ENCODE measurements around the gene UBXN1. TPM values are rescaled to one million over a fixed set of nuclear protein-coding genes. Genes with fewer than 3 reads are reported as not detected.
A peak's percentile ranks its signal among the peaks of the same experiment; 100 is the strongest.

UBXN1 gene, protein sequence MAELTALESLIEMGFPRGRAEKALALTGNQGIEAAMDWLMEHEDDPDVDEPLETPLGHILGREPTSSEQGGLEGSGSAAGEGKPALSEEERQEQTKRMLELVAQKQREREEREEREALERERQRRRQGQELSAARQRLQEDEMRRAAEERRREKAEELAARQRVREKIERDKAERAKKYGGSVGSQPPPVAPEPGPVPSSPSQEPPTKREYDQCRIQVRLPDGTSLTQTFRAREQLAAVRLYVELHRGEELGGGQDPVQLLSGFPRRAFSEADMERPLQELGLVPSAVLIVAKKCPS
- 100 to 1,000 TPM; 194 to 275 (median 235) TPM for total RNA-seq

DNA sequence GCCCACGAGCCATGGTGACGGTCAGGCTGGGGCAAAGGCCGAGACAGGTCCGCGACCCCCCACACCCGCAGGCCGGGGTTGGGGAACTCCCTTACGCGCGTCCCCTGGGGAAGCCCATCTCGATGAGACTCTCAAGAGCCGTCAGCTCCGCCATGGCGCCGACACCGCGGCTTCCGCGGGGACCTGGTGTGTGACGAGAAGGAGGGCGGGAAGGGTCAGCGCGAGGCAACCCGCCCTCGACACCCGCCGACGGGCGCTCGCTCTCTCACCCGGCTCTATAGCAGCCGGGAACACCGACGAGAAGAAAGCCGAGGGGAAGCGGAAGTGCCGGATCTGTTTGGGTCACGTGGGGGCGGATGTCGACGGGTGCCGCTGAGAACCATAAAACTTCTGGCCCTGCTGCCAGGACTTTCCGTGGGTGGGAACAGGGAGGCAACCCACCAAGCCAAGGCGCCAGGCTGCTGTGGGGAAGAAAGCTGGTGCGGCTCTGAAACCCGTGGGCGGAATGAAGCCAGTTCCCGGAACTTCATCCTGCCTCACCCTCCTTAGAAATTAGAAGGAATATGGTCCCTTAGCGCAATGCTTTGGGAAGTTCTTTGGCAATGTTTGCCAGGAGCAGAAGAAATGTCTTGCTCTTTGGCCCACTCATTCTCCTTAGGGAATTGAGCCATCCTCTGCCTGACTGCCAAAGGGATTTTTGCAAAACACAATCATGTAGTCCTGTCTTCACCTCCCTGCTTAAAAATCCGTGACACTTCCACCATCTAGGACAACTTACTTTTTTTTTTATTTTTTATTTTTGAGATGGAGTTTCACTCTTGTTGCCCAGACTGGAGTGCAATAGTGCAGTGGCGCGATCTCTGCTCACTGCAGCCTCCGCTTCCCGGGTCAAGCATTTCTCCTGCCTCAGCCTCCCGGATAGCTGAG is at the start of gene UBXN1:
UBXN1 (minus strand) TSS at position 304 of the 927 bp plus-strand sequence; CDS start at position 154, 150 bp downstream.
- intact Hi-C loops (cut with DNase I; ENCODE audit: low total_unique reads), result no loop called here
- WGBS, 2 donors, result 9 to 13% methylated on average over 18 to 35 of the region's 55 CpGs
- H3K4me3 ChIP-seq (ENCODE audit: low read depth, poor library complexity, severe bottlenecking), result peak within 1 kb of the TSS; percentile 78
- peak; percentile 92 to 98 for DNase-seq (ENCODE audit: low spot score in 2 of 2)
- no peak for TF ChIP-seq POLR2A (IDR thresholded peaks at IDR 0.05)
- TF ChIP-seq, protein P1, sequence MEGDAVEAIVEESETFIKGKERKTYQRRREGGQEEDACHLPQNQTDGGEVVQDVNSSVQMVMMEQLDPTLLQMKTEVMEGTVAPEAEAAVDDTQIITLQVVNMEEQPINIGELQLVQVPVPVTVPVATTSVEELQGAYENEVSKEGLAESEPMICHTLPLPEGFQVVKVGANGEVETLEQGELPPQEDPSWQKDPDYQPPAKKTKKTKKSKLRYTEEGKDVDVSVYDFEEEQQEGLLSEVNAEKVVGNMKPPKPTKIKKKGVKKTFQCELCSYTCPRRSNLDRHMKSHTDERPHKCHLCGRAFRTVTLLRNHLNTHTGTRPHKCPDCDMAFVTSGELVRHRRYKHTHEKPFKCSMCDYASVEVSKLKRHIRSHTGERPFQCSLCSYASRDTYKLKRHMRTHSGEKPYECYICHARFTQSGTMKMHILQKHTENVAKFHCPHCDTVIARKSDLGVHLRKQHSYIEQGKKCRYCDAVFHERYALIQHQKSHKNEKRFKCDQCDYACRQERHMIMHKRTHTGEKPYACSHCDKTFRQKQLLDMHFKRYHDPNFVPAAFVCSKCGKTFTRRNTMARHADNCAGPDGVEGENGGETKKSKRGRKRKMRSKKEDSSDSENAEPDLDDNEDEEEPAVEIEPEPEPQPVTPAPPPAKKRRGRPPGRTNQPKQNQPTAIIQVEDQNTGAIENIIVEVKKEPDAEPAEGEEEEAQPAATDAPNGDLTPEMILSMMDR (IDR thresholded peaks at IDR 0.05), result no peak

DNA sequence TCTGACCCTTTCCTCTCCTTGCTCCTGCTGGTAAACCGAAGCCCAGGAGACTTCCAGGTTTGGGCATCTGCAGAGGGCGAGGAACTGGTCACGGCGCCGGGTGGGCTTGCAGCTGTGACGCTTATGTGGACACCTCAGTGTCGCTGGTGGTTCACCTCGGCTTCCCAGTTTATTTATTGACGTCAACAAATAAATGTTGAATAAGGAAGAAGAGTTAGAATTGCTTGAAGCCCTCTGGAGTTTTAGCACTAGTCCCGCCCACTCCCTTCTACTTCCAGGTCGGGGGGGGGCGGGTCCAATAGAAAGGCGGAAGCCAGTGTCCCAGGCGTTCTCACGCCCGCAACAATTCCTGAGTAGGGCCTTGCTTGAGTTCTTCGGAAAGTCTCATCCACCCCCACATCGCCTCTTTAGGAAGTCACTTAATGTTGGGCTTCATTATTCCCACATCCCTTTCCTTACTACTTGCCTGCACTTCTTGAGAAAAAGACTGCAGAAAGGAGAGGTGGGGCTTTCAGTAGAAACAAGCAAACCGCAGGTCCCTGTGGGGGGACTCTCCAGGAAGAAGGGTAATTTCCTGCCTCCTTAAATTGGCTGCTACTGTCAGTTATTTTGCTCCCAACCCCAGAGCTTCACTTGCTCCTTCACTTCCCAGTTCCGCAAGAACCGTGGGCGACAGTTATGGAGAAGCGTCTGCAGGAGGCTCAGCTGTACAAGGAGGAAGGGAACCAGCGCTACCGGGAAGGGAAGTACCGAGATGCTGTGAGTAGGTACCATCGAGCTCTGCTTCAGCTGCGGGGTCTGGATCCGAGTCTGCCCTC is 49.5 kb upstream of the UBXN1 start, which contains the start of gene TTC9C:
TTC9C (plus strand) TSS at position 316 of the 818 bp plus-strand sequence; CDS start at position 679, 363 bp downstream.
- peak within 1 kb of the TSS; percentile 88 for H3K4me3 ChIP-seq (ENCODE audit: low read depth, poor library complexity, severe bottlenecking)
- WGBS, 2 donors, result 0% methylated on average over 29 of the region's 29 CpGs
- TF ChIP-seq, protein P1 (IDR thresholded peaks at IDR 0.05), result no peak
- TF ChIP-seq POLR2A (IDR thresholded peaks at IDR 0.05), result peak in 1 of 2 donors; percentile 68
- intact Hi-C loops (cut with DNase I; ENCODE audit: low total_unique reads), result no loop called here
- DNase-seq (ENCODE audit: low spot score in 2 of 2), result peak; percentile 92 to 97

DNA sequence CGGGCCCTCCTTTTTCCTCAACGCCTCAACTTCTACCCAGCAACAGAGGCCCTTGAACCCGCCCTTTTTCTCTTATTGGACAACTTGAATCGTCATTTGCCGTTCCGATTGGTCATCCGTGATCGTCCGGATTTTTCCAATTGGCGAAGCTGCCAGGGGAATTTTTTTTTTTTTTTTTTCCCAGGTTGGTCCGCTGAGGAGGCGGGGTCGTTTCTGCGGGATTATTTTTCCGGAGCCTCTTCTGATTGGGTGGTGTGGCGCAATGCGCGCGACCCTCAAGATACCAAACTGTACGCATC is 48.9 kb upstream of the UBXN1 start:
- H3K4me3 ChIP-seq (ENCODE audit: low read depth, poor library complexity, severe bottlenecking), result peak overlapping the region; percentile 76
- peak; percentile 93 to 95 for DNase-seq (ENCODE audit: low spot score in 2 of 2)
- intact Hi-C loops (cut with DNase I; ENCODE audit: low total_unique reads), result no loop called here
- no peak for TF ChIP-seq POLR2A (IDR thresholded peaks at IDR 0.05)
- TF ChIP-seq, protein P1 (IDR thresholded peaks at IDR 0.05), result no peak
- WGBS, 2 donors, result 0% methylated on average over 20 of the region's 20 CpGs

DNA sequence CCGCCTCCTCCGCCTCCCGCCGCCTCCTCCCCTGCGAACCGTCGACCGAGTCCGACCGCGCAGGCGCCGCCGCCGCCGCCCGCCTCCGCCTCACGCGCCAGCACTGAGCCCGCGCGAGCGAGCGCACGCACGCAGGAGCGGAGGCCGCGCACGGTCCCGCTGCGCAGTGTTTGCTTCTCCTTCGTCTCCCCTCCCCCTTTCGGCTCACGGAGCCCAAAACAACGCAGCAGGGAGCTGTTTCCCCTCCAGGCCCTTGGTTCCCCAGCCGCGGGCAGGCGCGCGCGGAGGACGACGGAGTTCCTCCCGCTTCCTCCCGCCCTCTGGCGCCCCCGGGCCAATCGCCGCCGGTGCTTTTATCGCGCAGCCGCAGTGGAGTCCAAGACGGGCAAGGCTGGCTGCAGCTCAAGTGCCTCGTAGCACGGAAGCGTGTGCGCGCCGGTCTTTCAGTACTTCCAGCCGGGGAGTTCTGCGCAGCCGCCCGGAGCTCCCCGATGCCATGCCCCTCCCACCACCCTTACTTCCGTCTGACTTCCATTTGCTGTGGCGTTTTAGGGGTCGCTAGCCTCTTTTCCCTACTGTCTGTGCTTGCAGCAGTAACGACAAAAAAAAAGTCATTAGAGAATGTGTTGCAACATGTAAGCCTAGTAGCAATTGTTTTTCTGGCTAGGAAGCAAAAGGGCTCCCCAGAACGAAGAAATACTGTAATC is 48.4 kb upstream of the UBXN1 start, which contains the start of gene HNRNPUL2:
HNRNPUL2 (minus strand) TSS at position 293 of the 707 bp plus-strand sequence. CDS start 301 bp downstream, outside the sequence.
- intact Hi-C loops (cut with DNase I; ENCODE audit: low total_unique reads), result no loop called here
- 0 to 1% methylated on average over 46 to 47 of the region's 72 CpGs for WGBS, 2 donors
- peak within 1 kb of the TSS; percentile 88 for H3K4me3 ChIP-seq (ENCODE audit: low read depth, poor library complexity, severe bottlenecking)
- peak; percentile 97 to 100 for DNase-seq (ENCODE audit: low spot score in 2 of 2)
- TF ChIP-seq, protein P1 (IDR thresholded peaks at IDR 0.05), result no peak
- TF ChIP-seq POLR2A (IDR thresholded peaks at IDR 0.05), result peak in 1 of 2 donors; percentile 89

DNA sequence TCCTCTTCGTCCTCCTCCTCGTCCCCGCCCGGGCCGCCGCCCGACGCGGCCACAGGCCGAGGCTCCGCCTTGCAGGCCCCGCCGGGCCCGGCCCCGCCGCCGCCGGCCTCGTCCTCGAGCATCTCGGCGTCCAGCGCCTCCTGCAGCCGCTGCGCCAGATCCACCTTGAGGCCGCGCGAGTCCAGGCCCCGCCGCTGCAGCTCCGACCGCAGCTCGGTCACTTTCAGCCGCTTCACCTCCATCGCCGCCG is 48.0 kb upstream of the UBXN1 start:
- DNase-seq (ENCODE audit: low spot score in 2 of 2), result no peak
- intact Hi-C loops (cut with DNase I; ENCODE audit: low total_unique reads), result no loop called here
- H3K4me3 ChIP-seq (ENCODE audit: low read depth, poor library complexity, severe bottlenecking), result peak overlapping the region; percentile 88
- 0 to 2% methylated on average over 32 to 37 of the region's 37 CpGs for WGBS, 2 donors
- TF ChIP-seq POLR2A (IDR thresholded peaks at IDR 0.05), result no peak
- TF ChIP-seq, protein P1 (IDR thresholded peaks at IDR 0.05), result no peak
